ENCODE measurements around the gene BPIFA3. TPM values are rescaled to one million over a fixed set of nuclear protein-coding genes. Genes with fewer than 3 reads are reported as not detected.
"Not testable (repeated sequence)": the region's sequence is repeated elsewhere in the genome, so short reads cannot be mapped to it uniquely, and the experiment has no call there.

BPIFA3 gene
- total and polyA plus RNA-seq, 2 experiments from 2014 or later: not detected

DNA sequence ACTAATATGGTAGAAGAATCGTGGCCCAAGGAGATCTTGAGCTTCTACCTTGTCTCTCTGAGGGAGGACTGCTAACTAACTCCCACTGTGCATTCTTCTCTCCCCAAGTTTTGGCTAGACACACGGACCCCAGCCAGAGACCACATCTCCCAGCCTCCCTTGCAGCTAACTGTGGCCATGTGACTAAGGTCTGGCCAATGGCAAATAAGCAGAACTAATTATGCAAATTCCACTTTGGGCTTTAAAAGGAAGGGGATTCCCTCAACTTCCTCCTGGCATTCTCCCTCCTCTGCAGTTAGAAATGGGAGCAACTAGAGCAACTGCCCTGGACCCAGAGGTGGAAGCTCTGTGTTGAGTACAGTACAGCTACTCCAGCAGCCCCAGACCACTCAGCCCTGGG, 33.8 kb upstream of the BPIFA3 start:
- H3K4me1 ChIP-seq (ENCODE audit: insufficient read depth): peaks cover 2% of the 10 kb centered on the region
- no peak for DNase-seq (ENCODE audit: low spot score)
- H3K9me2 ChIP-seq (replicated peaks; ENCODE audit: insufficient read depth): no peaks in the 10 kb centered on the region
- H2AFZ ChIP-seq: no peak overlapping the region
- no peaks in the 10 kb centered on the region for H3K9me3 ChIP-seq (ENCODE audit: low read depth)
- H3K4me2 ChIP-seq: no peak overlapping the region
- no peaks in the 10 kb centered on the region for H3K79me2 ChIP-seq
- H3K27me3 ChIP-seq: no peaks in the 10 kb centered on the region
- no peak overlapping the region for H3K27ac ChIP-seq
- no peak overlapping the region for H3K4me3 ChIP-seq
- no peaks in the 10 kb centered on the region for H3K36me3 ChIP-seq (replicated peaks; ENCODE audit: insufficient read depth, low read depth)
- no peaks in the 10 kb centered on the region for H4K20me1 ChIP-seq (ENCODE audit: insufficient read depth, poor library complexity, severe bottlenecking)
- WGBS (ENCODE audit: low lambda C conversion rate, missing lambda C conversion rate): 88% methylated on average over 2 of the region's 2 CpGs
- TF ChIP-seq, protein P1, sequence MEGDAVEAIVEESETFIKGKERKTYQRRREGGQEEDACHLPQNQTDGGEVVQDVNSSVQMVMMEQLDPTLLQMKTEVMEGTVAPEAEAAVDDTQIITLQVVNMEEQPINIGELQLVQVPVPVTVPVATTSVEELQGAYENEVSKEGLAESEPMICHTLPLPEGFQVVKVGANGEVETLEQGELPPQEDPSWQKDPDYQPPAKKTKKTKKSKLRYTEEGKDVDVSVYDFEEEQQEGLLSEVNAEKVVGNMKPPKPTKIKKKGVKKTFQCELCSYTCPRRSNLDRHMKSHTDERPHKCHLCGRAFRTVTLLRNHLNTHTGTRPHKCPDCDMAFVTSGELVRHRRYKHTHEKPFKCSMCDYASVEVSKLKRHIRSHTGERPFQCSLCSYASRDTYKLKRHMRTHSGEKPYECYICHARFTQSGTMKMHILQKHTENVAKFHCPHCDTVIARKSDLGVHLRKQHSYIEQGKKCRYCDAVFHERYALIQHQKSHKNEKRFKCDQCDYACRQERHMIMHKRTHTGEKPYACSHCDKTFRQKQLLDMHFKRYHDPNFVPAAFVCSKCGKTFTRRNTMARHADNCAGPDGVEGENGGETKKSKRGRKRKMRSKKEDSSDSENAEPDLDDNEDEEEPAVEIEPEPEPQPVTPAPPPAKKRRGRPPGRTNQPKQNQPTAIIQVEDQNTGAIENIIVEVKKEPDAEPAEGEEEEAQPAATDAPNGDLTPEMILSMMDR (IDR thresholded peaks at IDR 0.05; ENCODE audit: poor library complexity): no peak
- TF ChIP-seq EZH2phosphoT487 (IDR thresholded peaks at IDR 0.05; ENCODE audit: low read depth, severe bottlenecking, unreplicated experiment) (no peak), EZH2 (IDR thresholded peaks at IDR 0.05; ENCODE audit: borderline replicate concordance) (no peak)

DNA sequence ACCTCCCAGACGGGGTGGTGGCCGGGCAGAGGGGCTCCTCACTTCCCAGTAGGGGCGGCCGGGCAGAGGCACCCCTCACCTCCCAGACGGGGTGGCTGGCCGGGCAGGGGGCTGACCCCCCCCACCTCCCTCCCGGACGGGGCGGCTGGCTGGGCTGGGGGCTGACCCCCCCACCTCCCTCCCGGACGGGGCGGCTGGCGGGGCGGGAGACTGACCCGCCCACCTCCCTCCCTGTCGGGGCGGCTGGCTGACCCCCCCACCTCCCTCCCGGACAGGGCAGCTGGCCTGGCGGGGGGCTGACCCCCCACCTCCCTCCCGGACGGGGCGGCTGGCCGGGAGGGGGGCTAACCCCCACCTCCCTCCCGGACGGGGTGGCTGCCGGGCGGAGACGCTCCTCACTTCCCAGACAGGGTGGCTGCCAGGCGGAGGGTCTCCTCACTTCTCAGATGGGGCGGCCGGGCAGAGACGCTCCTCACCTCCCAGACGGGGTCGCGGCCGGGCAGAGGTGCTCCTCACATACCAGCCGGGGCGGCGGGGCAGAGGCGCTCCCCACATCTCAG, 32.0 kb upstream of the BPIFA3 start:
- not testable (repeated sequence) for H3K4me1 ChIP-seq (ENCODE audit: insufficient read depth); H3K9me2 ChIP-seq (replicated peaks; ENCODE audit: insufficient read depth); H3K4me3 ChIP-seq; H3K4me2 ChIP-seq; H3K27me3 ChIP-seq; H3K9me3 ChIP-seq (ENCODE audit: low read depth); H3K27ac ChIP-seq; H3K79me2 ChIP-seq; H3K36me3 ChIP-seq (replicated peaks; ENCODE audit: insufficient read depth, low read depth); DNase-seq (ENCODE audit: low spot score); H2AFZ ChIP-seq; H4K20me1 ChIP-seq (ENCODE audit: insufficient read depth, poor library complexity, severe bottlenecking)
- 97% methylated on average over 14 of the region's 40 CpGs for WGBS (ENCODE audit: low lambda C conversion rate, missing lambda C conversion rate)

DNA sequence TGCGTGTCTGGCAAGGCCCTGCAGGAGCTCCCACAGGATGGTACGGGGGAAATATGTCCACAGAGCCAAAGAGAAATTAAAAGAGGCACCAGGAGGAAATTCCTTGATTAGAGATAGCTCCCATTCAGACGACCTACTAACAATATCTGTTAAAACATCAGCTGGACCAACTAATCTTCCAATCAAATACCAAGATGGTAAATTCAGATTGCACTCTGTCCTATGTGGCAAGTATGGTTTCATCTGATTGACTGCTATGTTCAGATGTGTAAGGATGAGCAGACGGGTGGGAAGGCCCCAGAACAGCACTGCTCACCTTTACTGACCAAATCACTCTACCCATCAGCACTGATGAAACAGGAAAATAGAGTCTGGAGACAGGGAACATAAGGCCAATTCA, 29.7 kb upstream of the BPIFA3 start:
- Histone ChIP-seq H4K20me1 (ENCODE audit: insufficient read depth, poor library complexity, severe bottlenecking) (no peaks in the 10 kb centered on the region), H2AFZ (no peak overlapping the region), H3K36me3 (replicated peaks; ENCODE audit: insufficient read depth, low read depth) (no peaks in the 10 kb centered on the region), H3K4me3 (no peak overlapping the region), H3K4me1 (ENCODE audit: insufficient read depth) (no peaks in the 10 kb centered on the region), H3K9me3 (ENCODE audit: low read depth) (no peaks in the 10 kb centered on the region), H3K27ac (no peak overlapping the region), H3K4me2 (no peak overlapping the region), H3K27me3 (peaks cover 1% of the 10 kb centered on the region), H3K79me2 (no peaks in the 10 kb centered on the region), H3K9me2 (replicated peaks; ENCODE audit: insufficient read depth) (no peaks in the 10 kb centered on the region)
- DNase-seq (ENCODE audit: low spot score): no peak
- WGBS (ENCODE audit: low lambda C conversion rate, missing lambda C conversion rate): 87% methylated on average over 4 of the region's 4 CpGs
- TF ChIP-seq EZH2 (IDR thresholded peaks at IDR 0.05; ENCODE audit: borderline replicate concordance): no peak
- no peak for TF ChIP-seq EZH2phosphoT487 (IDR thresholded peaks at IDR 0.05; ENCODE audit: low read depth, severe bottlenecking, unreplicated experiment)
- TF ChIP-seq, protein P1 (IDR thresholded peaks at IDR 0.05; ENCODE audit: poor library complexity): no peak

DNA sequence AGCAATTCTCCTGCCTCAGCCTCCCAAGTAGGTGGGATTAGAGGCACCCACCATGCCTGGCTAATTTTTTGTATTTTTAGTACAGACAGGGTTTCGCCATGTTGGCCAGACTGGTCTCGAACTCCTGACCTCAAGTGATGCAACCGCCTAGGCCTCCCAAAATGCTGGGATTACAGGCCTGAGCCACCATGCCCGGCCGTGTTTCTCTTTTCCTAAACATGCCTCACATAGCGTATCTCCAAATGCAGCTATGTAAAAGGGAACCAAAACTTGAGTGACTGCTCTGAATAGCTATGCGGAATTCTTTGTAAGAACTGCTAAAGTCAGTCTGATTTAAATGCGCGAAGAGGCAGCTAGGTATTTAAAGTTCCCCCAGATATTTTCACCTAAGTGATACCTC, 28.7 kb upstream of the BPIFA3 start:
- H3K4me3 ChIP-seq: no peak overlapping the region
- 83% methylated on average over 9 of the region's 9 CpGs for WGBS (ENCODE audit: low lambda C conversion rate, missing lambda C conversion rate)

More for the DNA sequence above, 28.7 kb upstream of the BPIFA3 start:
- Histone ChIP-seq H3K79me2 (no peaks in the 10 kb centered on the region), H3K9me3 (ENCODE audit: low read depth) (no peaks in the 10 kb centered on the region), H3K4me1 (ENCODE audit: insufficient read depth) (no peaks in the 10 kb centered on the region), H3K27ac (no peak overlapping the region), H2AFZ (no peak overlapping the region), H3K36me3 (replicated peaks; ENCODE audit: insufficient read depth, low read depth) (no peaks in the 10 kb centered on the region), H3K9me2 (replicated peaks; ENCODE audit: insufficient read depth) (no peaks in the 10 kb centered on the region), H4K20me1 (ENCODE audit: insufficient read depth, poor library complexity, severe bottlenecking) (no peaks in the 10 kb centered on the region), H3K27me3 (peaks cover 8% of the 10 kb centered on the region), H3K4me2 (no peak overlapping the region)
- TF ChIP-seq EZH2phosphoT487 (IDR thresholded peaks at IDR 0.05; ENCODE audit: low read depth, severe bottlenecking, unreplicated experiment) (no peak), EZH2 (IDR thresholded peaks at IDR 0.05; ENCODE audit: borderline replicate concordance) (no peak)
- TF ChIP-seq, protein P1 (IDR thresholded peaks at IDR 0.05; ENCODE audit: poor library complexity): no peak
- DNase-seq (ENCODE audit: low spot score): no peak
